AG04450 (cell line): ENCODE data around the gene OR2AG2. TPM values are rescaled to one million over a fixed set of nuclear protein-coding genes. Genes with fewer than 3 reads are reported as not detected.
A peak's percentile ranks its signal among the peaks of the same experiment; 100 is the strongest.
"Not testable (repeated sequence)": the region's sequence is repeated elsewhere in the genome, so short reads cannot be mapped to it uniquely, and the experiment has no call there.

ENCODE experiments used
- CTCF ChIA-PET: fragments of 300-600, 350-600 bp; formaldehyde crosslinking; extraction: SDS; loops from one replicate; lab custom pipeline; 2022; ENCODE audit warnings: antibody characterized with exemption, inconsistent platforms; lab: Charles Lee
- POLR2A ChIA-PET: fragments of 350-600 bp; formaldehyde crosslinking; extraction: SDS; loops from one replicate; lab custom pipeline; 2021; ENCODE audit warnings: antibody characterized with exemption, inconsistent platforms; lab: Yijun Ruan, JAX
- DNase-seq: peaks from one replicate; pipeline ENCODE4 v3.0.0-alpha.2; 2011; ENCODE audit warnings: low read depth, low spot score
- H3K27ac ChIP-seq: one replicate; pipeline ENCODE4 v1.5.1; 2012; ENCODE audit warnings: low read depth, low read length, control low read depth
- H3K27me3 ChIP-seq: one replicate; pipeline ENCODE4 v1.6.0; 2012; ENCODE audit warnings: low read length; ENCODE audit not compliant: control insufficient read depth, insufficient read depth
- H3K4me3 ChIP-seq: 2 replicates; pipeline ENCODE4 v1.5.1; 2011; ENCODE audit warnings: mild to moderate bottlenecking, low read depth, low read length, control low read depth
- H3K9me3 ChIP-seq: 2 replicates; pipeline ENCODE4 v1.5.1; 2012; ENCODE audit warnings: low read length; ENCODE audit not compliant: control insufficient read depth, insufficient read depth
- CTCF ChIP-seq: IDR thresholded peaks from 2 replicates; pipeline ENCODE4 v1.5.1; 2011; ENCODE audit warnings: low read depth, low read length, control low read depth, inconsistent platforms
- polyA plus RNA-seq: library from polyadenylated mRNA; depleted of rRNA; stranded (reverse); fragments of >200 nt; gene quantifications from 2 replicates; pipeline ENCODE4 v1.2.3, GENCODE V29; 2011

Gene OR2AG2
- polyA plus RNA-seq, 1 experiment, result 0.19 TPM

GRCh38 chr11:6812390-6813005 lies 40.7 kb upstream of the OR2AG2 start:
- ChIA-PET CTCF (interaction anchor here (0.6 to 2.7 kb wide), 64 partner anchors 9 to 630 kb away, joined by 3 to 25 read pairs (median 5); partner anchors contain the start of genes NLRP14, OR10A2, OR10A5 and OR2AG2), POLR2A (no interaction called here)
- no peak for DNase-seq
- Histone ChIP-seq H3K27me3 (no peaks in the 10 kb centered on the region), H3K27ac (no peak overlapping the region), H3K9me3 (no peaks in the 10 kb centered on the region), H3K4me3 (no peak overlapping the region)
- TF ChIP-seq CTCF, result peak; percentile 98

- H3K27ac ChIP-seq, DNase-seq, H3K9me3 ChIP-seq, POLR2A ChIA-PET, CTCF ChIA-PET, H3K4me3 ChIP-seq, H3K27me3 ChIP-seq: not testable (repeated sequence)
These were observed 29.3 kb upstream of the OR2AG2 start for GRCh38 chr11:6801075-6801474.

- POLR2A ChIA-PET, result no interaction called here
- TF ChIP-seq CTCF, result no peak
- no peak within 1 kb of the TSS for H3K27ac ChIP-seq
- no peak for DNase-seq
- no peaks in the 10 kb centered on the region for H3K27me3 ChIP-seq
- H3K9me3 ChIP-seq, result no peaks in the 10 kb centered on the region
- CTCF ChIA-PET, result interaction anchor here (1.5 kb wide), 1 partner anchor 13 kb away, joined by 6 read pairs; no protein-coding TSS in a partner anchor
- H3K4me3 ChIP-seq, result no peak within 1 kb of the TSS
These were observed 27.6 kb upstream of the OR2AG2 start, which contains the start of gene OR6A2 for GRCh38 chr11:6799402-6799801. Gene OR6A2 (minus strand): TSS chr11:6799689. CDS start chr11:6795708, 3,981 bp downstream.

- no peak for DNase-seq
- Histone ChIP-seq H3K27me3 (no peaks in the 10 kb centered on the region), H3K27ac (no peak overlapping the region), H3K4me3 (no peak overlapping the region), H3K9me3 (no peaks in the 10 kb centered on the region)
- CTCF ChIA-PET, result interaction anchor here (4.7 kb wide), 1 partner anchor 18 kb away, joined by 23 read pairs; no protein-coding TSS in a partner anchor
- POLR2A ChIA-PET, result no interaction called here
- TF ChIP-seq CTCF, result no peak
These were observed 22.9 kb upstream of the OR2AG2 start for GRCh38 chr11:6794639-6795038.

GRCh38 chr11:6790546-6790945 lies 18.8 kb upstream of the OR2AG2 start:
- no peak for DNase-seq
- ChIA-PET CTCF (interaction anchor here (1.9 kb wide), 1 partner anchor 22 kb away, joined by 7 read pairs; no protein-coding TSS in a partner anchor), POLR2A (no interaction called here)
- Histone ChIP-seq H3K27me3 (no peaks in the 10 kb centered on the region), H3K9me3 (no peaks in the 10 kb centered on the region), H3K4me3 (no peak overlapping the region), H3K27ac (no peak overlapping the region)
- TF ChIP-seq CTCF, result no peak
